Panc1 (cell line): Measurements from ENCODE around the gene C19orf38.

Experiments used
- POLR2AphosphoS5 ChIP-seq: IDR thresholded peaks from 2 replicates; pipeline ENCODE4 v1.6.1; 2012; ENCODE audit warnings: mild to moderate bottlenecking, low read depth, low read length, moderate library complexity
- SIN3A ChIP-seq: IDR thresholded peaks from 2 replicates; pipeline ENCODE4 v1.6.1; 2012; ENCODE audit warnings: low read depth, mild to moderate bottlenecking, low read length, moderate library complexity, borderline replicate concordance; ENCODE audit not compliant: insufficient read depth
- TCF7L2 ChIP-seq: IDR thresholded peaks from 2 replicates; pipeline ENCODE4 v1.6.1; 2011; ENCODE audit warnings: mild to moderate bottlenecking, low read depth, low read length, inconsistent platforms
- TF ChIP-seq, protein P1 (sequence below): fragments of 450-650 bp; IDR thresholded peaks from 2 replicates; pipeline ENCODE4 v1.5.1; 2017; ENCODE audit warnings: mild to moderate bottlenecking
- TF ChIP-seq, protein P2 (sequence below), 2 experiments: IDR thresholded peaks; 2 replicates each; pipeline ENCODE4 v1.6.1; 2011 to 2012; ENCODE audit warnings: low read depth in 2 of 2, control low read depth in 1 of 2, low read length in 1 of 2, mild to moderate bottlenecking in 1 of 2, moderate library complexity in 1 of 2; ENCODE audit not compliant: insufficient read depth in 1 of 2

DNA sequence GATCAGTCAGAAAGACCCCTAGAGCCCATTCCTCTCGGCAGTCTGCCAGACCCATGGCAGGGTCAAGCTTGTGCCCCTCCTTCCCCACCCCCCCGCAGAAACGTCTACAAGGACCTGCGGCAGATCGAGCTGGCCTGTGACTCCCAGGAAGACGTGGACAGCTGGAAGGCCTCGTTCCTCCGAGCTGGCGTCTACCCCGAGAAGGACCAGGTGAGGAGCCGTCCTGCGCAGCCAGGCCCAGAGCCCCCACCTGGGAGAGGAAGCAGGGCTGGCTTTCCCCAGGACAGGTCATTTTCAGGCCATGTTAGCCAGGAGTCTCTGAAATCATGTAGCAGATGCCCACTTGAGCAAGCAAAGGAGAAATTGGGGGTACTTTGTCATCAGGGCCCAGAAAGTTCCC, 24.5 kb upstream of the C19orf38 start:
- TF ChIP-seq, protein P1, sequence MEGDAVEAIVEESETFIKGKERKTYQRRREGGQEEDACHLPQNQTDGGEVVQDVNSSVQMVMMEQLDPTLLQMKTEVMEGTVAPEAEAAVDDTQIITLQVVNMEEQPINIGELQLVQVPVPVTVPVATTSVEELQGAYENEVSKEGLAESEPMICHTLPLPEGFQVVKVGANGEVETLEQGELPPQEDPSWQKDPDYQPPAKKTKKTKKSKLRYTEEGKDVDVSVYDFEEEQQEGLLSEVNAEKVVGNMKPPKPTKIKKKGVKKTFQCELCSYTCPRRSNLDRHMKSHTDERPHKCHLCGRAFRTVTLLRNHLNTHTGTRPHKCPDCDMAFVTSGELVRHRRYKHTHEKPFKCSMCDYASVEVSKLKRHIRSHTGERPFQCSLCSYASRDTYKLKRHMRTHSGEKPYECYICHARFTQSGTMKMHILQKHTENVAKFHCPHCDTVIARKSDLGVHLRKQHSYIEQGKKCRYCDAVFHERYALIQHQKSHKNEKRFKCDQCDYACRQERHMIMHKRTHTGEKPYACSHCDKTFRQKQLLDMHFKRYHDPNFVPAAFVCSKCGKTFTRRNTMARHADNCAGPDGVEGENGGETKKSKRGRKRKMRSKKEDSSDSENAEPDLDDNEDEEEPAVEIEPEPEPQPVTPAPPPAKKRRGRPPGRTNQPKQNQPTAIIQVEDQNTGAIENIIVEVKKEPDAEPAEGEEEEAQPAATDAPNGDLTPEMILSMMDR: no peak
- TF ChIP-seq, protein P2, sequence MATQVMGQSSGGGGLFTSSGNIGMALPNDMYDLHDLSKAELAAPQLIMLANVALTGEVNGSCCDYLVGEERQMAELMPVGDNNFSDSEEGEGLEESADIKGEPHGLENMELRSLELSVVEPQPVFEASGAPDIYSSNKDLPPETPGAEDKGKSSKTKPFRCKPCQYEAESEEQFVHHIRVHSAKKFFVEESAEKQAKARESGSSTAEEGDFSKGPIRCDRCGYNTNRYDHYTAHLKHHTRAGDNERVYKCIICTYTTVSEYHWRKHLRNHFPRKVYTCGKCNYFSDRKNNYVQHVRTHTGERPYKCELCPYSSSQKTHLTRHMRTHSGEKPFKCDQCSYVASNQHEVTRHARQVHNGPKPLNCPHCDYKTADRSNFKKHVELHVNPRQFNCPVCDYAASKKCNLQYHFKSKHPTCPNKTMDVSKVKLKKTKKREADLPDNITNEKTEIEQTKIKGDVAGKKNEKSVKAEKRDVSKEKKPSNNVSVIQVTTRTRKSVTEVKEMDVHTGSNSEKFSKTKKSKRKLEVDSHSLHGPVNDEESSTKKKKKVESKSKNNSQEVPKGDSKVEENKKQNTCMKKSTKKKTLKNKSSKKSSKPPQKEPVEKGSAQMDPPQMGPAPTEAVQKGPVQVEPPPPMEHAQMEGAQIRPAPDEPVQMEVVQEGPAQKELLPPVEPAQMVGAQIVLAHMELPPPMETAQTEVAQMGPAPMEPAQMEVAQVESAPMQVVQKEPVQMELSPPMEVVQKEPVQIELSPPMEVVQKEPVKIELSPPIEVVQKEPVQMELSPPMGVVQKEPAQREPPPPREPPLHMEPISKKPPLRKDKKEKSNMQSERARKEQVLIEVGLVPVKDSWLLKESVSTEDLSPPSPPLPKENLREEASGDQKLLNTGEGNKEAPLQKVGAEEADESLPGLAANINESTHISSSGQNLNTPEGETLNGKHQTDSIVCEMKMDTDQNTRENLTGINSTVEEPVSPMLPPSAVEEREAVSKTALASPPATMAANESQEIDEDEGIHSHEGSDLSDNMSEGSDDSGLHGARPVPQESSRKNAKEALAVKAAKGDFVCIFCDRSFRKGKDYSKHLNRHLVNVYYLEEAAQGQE (IDR thresholded peaks at IDR 0.05; ENCODE audit: insufficient read depth in 1 of 2, low read depth in 2 of 2, low read length in 1 of 2): no peak
- TF ChIP-seq SIN3A (no peak), TCF7L2 (no peak), POLR2AphosphoS5 (no peak)
